Hepatocyte (in vitro differentiated cells): ENCODE results near the gene NKAIN2. TPM values are rescaled to one million over a fixed set of nuclear protein-coding genes. Genes with fewer than 3 reads are reported as not detected.
"Not testable (repeated sequence)": the region's sequence is repeated elsewhere in the genome, so short reads cannot be mapped to it uniquely, and the experiment has no call there.

Source experiments
- DNase-seq: peaks from one replicate; pipeline ENCODE4 v3.0.0-alpha.2; 2016; ENCODE audit warnings: low spot score
- H2AFZ ChIP-seq: fragments of 200-600 bp; sonication (generic); 2 replicates; pipeline ENCODE4 v1.6.0; 2016; ENCODE audit warnings: antibody characterized with exemption, mild to moderate bottlenecking
- H3K27ac ChIP-seq: fragments of 200-600 bp; sonication (generic); 2 replicates; pipeline ENCODE4 v1.5.1; 2016; ENCODE audit warnings: mild to moderate bottlenecking
- H3K27me3 ChIP-seq: fragments of 200-600 bp; sonication (generic); 2 replicates; pipeline ENCODE4 v1.6.1; 2016
- H3K36me3 ChIP-seq: fragments of 200-600 bp; sonication (generic); replicated peaks from 2 replicates; pipeline ENCODE4 v1.5.1; 2016; ENCODE audit warnings: low read depth; ENCODE audit not compliant: insufficient read depth
- H3K4me1 ChIP-seq: fragments of 200-600 bp; sonication (generic); 2 replicates; pipeline ENCODE4 v1.5.1; 2016; ENCODE audit warnings: mild to moderate bottlenecking, moderate library complexity; ENCODE audit not compliant: insufficient read depth
- H3K4me2 ChIP-seq: fragments of 200-600 bp; sonication (generic); 2 replicates; pipeline ENCODE4 v1.6.0; 2016
- H3K4me3 ChIP-seq: fragments of 200-600 bp; sonication (generic); 2 replicates; pipeline ENCODE4 v1.5.1; 2016; ENCODE audit warnings: mild to moderate bottlenecking
- H3K79me2 ChIP-seq: fragments of 200-600 bp; sonication (generic); 2 replicates; pipeline ENCODE4 v1.6.0; 2017; ENCODE audit warnings: mild to moderate bottlenecking
- H3K9me2 ChIP-seq: fragments of 200-600 bp; sonication (generic); replicated peaks from 2 replicates; pipeline ENCODE4 v1.6.0; 2017; ENCODE audit warnings: mild to moderate bottlenecking; ENCODE audit not compliant: insufficient read depth
- H3K9me3 ChIP-seq: fragments of 200-600 bp; sonication (generic); 2 replicates; pipeline ENCODE4 v1.5.1; 2016; ENCODE audit warnings: low read depth, mild to moderate bottlenecking
- H4K20me1 ChIP-seq: fragments of 200-600 bp; sonication (generic); 2 replicates; pipeline ENCODE4 v1.6.0; 2016; ENCODE audit warnings: mild to moderate bottlenecking; ENCODE audit not compliant: insufficient read depth, poor library complexity, severe bottlenecking
- CTCF ChIP-seq: fragments of 200-600 bp; sonication (generic); IDR thresholded peaks from 2 replicates; pipeline ENCODE4 v1.5.1; 2016; ENCODE audit warnings: antibody characterized with exemption, mild to moderate bottlenecking; ENCODE audit not compliant: poor library complexity
- EZH2 ChIP-seq: fragments of 200-600 bp; sonication (generic); IDR thresholded peaks from 2 replicates; pipeline ENCODE4 v1.6.1; 2016; ENCODE audit warnings: antibody characterized with exemption, mild to moderate bottlenecking, borderline replicate concordance
- EZH2phosphoT487 ChIP-seq: fragments of 200-600 bp; sonication (generic); IDR thresholded peaks from one replicate; pipeline ENCODE4 v1.6.1; 2018; ENCODE audit warnings: antibody characterized with exemption, mild to moderate bottlenecking, low read depth, moderate library complexity; ENCODE audit not compliant: unreplicated experiment, severe bottlenecking
- WGBS: methylation state at CpG from one replicate; pipeline ENCODE4 v1.1.6; 2016; ENCODE audit warnings: low lambda C conversion rate; ENCODE audit errors: missing lambda C conversion rate; 5-methylcytosine and 5-hydroxymethylcytosine counted together
- polyA plus RNA-seq: library from polyadenylated mRNA; unstranded; fragments of >200 nt; fragmentation: Nextera tagmentation; extraction: Ambion mirVana; gene quantifications from 2 replicates; pipeline ENCODE4 v1.2.1, GENCODE V29; 2016
- total RNA-seq: library from RNA; depleted of rRNA; stranded (reverse); fragments of >200 nt; gene quantifications from 2 replicates; pipeline ENCODE4 v1.2.3, GENCODE V29; 2014

The NKAIN2 gene
- total and polyA plus RNA-seq, 2 experiments from 2014 or later = 0.48 to 2.6 TPM

GRCh38 chr6:124446961-124447360 is 643.3 kb downstream of the NKAIN2 start:
- Histone ChIP-seq H3K4me3 (no peak overlapping the region), H3K4me2 (no peak overlapping the region), H3K4me1 (no peaks in the 10 kb centered on the region), H4K20me1 (no peaks in the 10 kb centered on the region), H3K9me2 (no peaks in the 10 kb centered on the region), H3K27me3 (no peaks in the 10 kb centered on the region), H3K79me2 (no peaks in the 10 kb centered on the region), H3K36me3 (no peaks in the 10 kb centered on the region), H3K9me3 (no peaks in the 10 kb centered on the region), H3K27ac (no peak overlapping the region), H2AFZ (no peak overlapping the region)
- TF ChIP-seq EZH2phosphoT487 (no peak), CTCF (no peak), EZH2 (no peak)
- WGBS = 47% methylated on average over 3 of the region's 3 CpGs
- no peak for DNase-seq

GRCh38 chr6:124459268-124459667 is 655.6 kb downstream of the NKAIN2 start:
- no peaks in the 10 kb centered on the region for H4K20me1 ChIP-seq
- DNase-seq = no peak
- no peak overlapping the region for H3K27ac ChIP-seq
- no peak for TF ChIP-seq EZH2
- WGBS = 86% methylated on average over 2 of the region's 2 CpGs
- H3K27me3 ChIP-seq = no peaks in the 10 kb centered on the region
- no peaks in the 10 kb centered on the region for H3K9me2 ChIP-seq
- no peaks in the 10 kb centered on the region for H3K4me1 ChIP-seq
- no peak overlapping the region for H2AFZ ChIP-seq
- H3K9me3 ChIP-seq = no peaks in the 10 kb centered on the region
- H3K36me3 ChIP-seq = no peaks in the 10 kb centered on the region
- no peaks in the 10 kb centered on the region for H3K79me2 ChIP-seq
- no peak overlapping the region for H3K4me2 ChIP-seq
- no peak overlapping the region for H3K4me3 ChIP-seq

- WGBS = 88% methylated on average over 3 of the region's 3 CpGs
- Histone ChIP-seq H3K9me2 (no peaks in the 10 kb centered on the region), H3K27ac (no peak overlapping the region), H2AFZ (no peak overlapping the region), H3K36me3 (no peaks in the 10 kb centered on the region), H4K20me1 (no peaks in the 10 kb centered on the region), H3K9me3 (no peaks in the 10 kb centered on the region), H3K79me2 (no peaks in the 10 kb centered on the region), H3K4me2 (no peak overlapping the region), H3K4me1 (no peaks in the 10 kb centered on the region), H3K27me3 (no peaks in the 10 kb centered on the region), H3K4me3 (no peak overlapping the region)
- no peak for DNase-seq
- no peak for TF ChIP-seq EZH2phosphoT487
- TF ChIP-seq EZH2 = no peak
- TF ChIP-seq CTCF = no peak
Measured at GRCh38 chr6:124462750-124463149, 659.1 kb downstream of the NKAIN2 start.

GRCh38 chr6:124463271-124463670 is 659.6 kb downstream of the NKAIN2 start:
- Histone ChIP-seq H3K4me2 (no peak overlapping the region), H3K27me3 (no peaks in the 10 kb centered on the region), H3K4me3 (no peak overlapping the region), H3K9me3 (no peaks in the 10 kb centered on the region), H3K27ac (no peak overlapping the region), H4K20me1 (no peaks in the 10 kb centered on the region), H3K79me2 (no peaks in the 10 kb centered on the region), H3K36me3 (no peaks in the 10 kb centered on the region), H2AFZ (no peak overlapping the region), H3K4me1 (no peaks in the 10 kb centered on the region), H3K9me2 (no peaks in the 10 kb centered on the region)
- TF ChIP-seq EZH2 = no peak
- no peak for TF ChIP-seq EZH2phosphoT487
- no peak for TF ChIP-seq CTCF
- 85% methylated on average over 3 of the region's 3 CpGs for WGBS
- DNase-seq = no peak

GRCh38 chr6:124464600-124464999 is 660.9 kb downstream of the NKAIN2 start:
- not testable (repeated sequence) for H3K27ac ChIP-seq

More at GRCh38 chr6:124464600-124464999, 660.9 kb downstream of the NKAIN2 start:
- H3K9me2 ChIP-seq, H3K27me3 ChIP-seq, H3K4me3 ChIP-seq, H3K4me1 ChIP-seq, H3K4me2 ChIP-seq, H3K36me3 ChIP-seq, H2AFZ ChIP-seq, H3K9me3 ChIP-seq, DNase-seq, H3K79me2 ChIP-seq, H4K20me1 ChIP-seq: not testable (repeated sequence)
- 90% methylated on average over 2 of the region's 2 CpGs for WGBS
